GM12891 (cell line): Measurements from ENCODE around the gene SRGAP1.

Experiments
- POLR2A ChIP-seq: IDR thresholded peaks from 2 replicates; pipeline ENCODE4 v1.6.1; 2011; ENCODE audit warnings: low read depth, low read length, control low read depth
- POLR2AphosphoS5 ChIP-seq: IDR thresholded peaks from 2 replicates; pipeline ENCODE4 v1.6.1; 2011; ENCODE audit warnings: low read depth, low read length, control low read depth

- no peak for TF ChIP-seq POLR2AphosphoS5
- no peak for TF ChIP-seq POLR2A
Measured at GRCh38 chr12:63894132-63894531, 49.6 kb downstream of the SRGAP1 start.
